NCI-H2107 (cell line): Measurements from ENCODE around the gene KLF6.
A peak's percentile ranks its signal among the peaks of the same experiment; 100 is the strongest.

Experiments
- DNase-seq: peaks from one replicate; lab custom pipeline; 2025; lab: John Stamatoyannopoulos, UW

Gene KLF6

GRCh38 chr10:3787816-3788215 lies 2.8 kb upstream of the KLF6 start:
- DNase-seq = no peak

- DNase-seq = no peak
Measured at GRCh38 chr10:3787016-3787400, 2.0 kb upstream of the KLF6 start.

- DNase-seq = no peak
Measured at GRCh38 chr10:3786295-3787015, 1.4 kb upstream of the KLF6 start.

GRCh38 chr10:3785851-3786271 lies 852 bp upstream of the KLF6 start:
- no peak for DNase-seq

GRCh38 chr10:3785251-3785850 lies 342 bp upstream of the KLF6 start:
- peak; percentile 84 for DNase-seq

GRCh38 chr10:3783682-3784432 lies 1.2 kb downstream of the KLF6 start:
- DNase-seq = peak; percentile 15

- DNase-seq = no peak
Measured at GRCh38 chr10:3783316-3783681, 1.7 kb downstream of the KLF6 start.

GRCh38 chr10:3782451-3783315 lies 2.3 kb downstream of the KLF6 start:
- no peak for DNase-seq

- DNase-seq = no peak
Measured at GRCh38 chr10:3782146-3782450, 2.9 kb downstream of the KLF6 start.

GRCh38 chr10:3781468-3782145 lies 3.4 kb downstream of the KLF6 start:
- DNase-seq = no peak

GRCh38 chr10:3780771-3781467 lies 4.1 kb downstream of the KLF6 start:
- no peak for DNase-seq

GRCh38 chr10:3780021-3780770 lies 4.8 kb downstream of the KLF6 start:
- DNase-seq = no peak

GRCh38 chr10:3779158-3779741 lies 5.8 kb downstream of the KLF6 start:
- no peak for DNase-seq

GRCh38 chr10:3778692-3779157 lies 6.3 kb downstream of the KLF6 start:
- no peak for DNase-seq

GRCh38 chr10:3777981-3778691 lies 6.9 kb downstream of the KLF6 start:
- DNase-seq = no peak

- no peak for DNase-seq
Measured at GRCh38 chr10:3776796-3777571, 8.0 kb downstream of the KLF6 start.

- DNase-seq = no peak
Measured at GRCh38 chr10:3775696-3776551, 9.1 kb downstream of the KLF6 start.
